Stimulated activated naive CD8-positive, alpha-beta T cell treated with anti-CD3 and anti-CD28 coated beads, Interleukin-15, Interleukin-2, amounts not matched to agents 100 ng/mL and 50 ng/mL, for 24 hours (primary cell): ENCODE measurements around the gene URAD.
A peak's percentile ranks its signal among the peaks of the same experiment; 100 is the strongest.

Experiments used
- H3K27ac Mint-ChIP-seq: one replicate; pipeline ENCODE4 v1.8.0; 2021; ENCODE audit warnings: mild to moderate bottlenecking, mixed read lengths
- H3K27me3 Mint-ChIP-seq: one replicate; pipeline ENCODE4 v1.8.0; 2021; ENCODE audit warnings: mixed read lengths
- H3K36me3 Mint-ChIP-seq: one replicate; pipeline ENCODE4 v1.8.0; 2021; ENCODE audit warnings: low read depth, mixed read lengths
- H3K4me1 Mint-ChIP-seq: one replicate; pipeline ENCODE4 v1.8.0; 2021; ENCODE audit warnings: low read depth, mixed read lengths
- H3K4me3 Mint-ChIP-seq: one replicate; pipeline ENCODE4 v1.8.0; 2021; ENCODE audit warnings: mild to moderate bottlenecking, mixed read lengths
- H3K9me3 Mint-ChIP-seq: one replicate; pipeline ENCODE4 v1.8.0; 2021; ENCODE audit warnings: mixed read lengths

Gene URAD

GRCh38 chr13:27979001-27979643 is 9.4 kb downstream of the URAD start:
- H3K27ac Mint-ChIP-seq = no peak overlapping the region
- peaks cover 87% of the 10 kb centered on the region for H3K27me3 Mint-ChIP-seq
- H3K36me3 Mint-ChIP-seq = no peaks in the 10 kb centered on the region
- no peaks in the 10 kb centered on the region for H3K9me3 Mint-ChIP-seq
- H3K4me3 Mint-ChIP-seq = no peak overlapping the region
- peaks cover 23% of the 10 kb centered on the region for H3K4me1 Mint-ChIP-seq

GRCh38 chr13:27978301-27978968 is 10.1 kb downstream of the URAD start:
- Mint-ChIP-seq H3K9me3 (no peaks in the 10 kb centered on the region), H3K4me1 (peaks cover 23% of the 10 kb centered on the region), H3K27me3 (peaks cover 89% of the 10 kb centered on the region), H3K36me3 (no peaks in the 10 kb centered on the region), H3K4me3 (no peak overlapping the region), H3K27ac (no peak overlapping the region)

- Mint-ChIP-seq H3K9me3 (no peaks in the 10 kb centered on the region), H3K4me3 (peak overlapping the region; percentile 48), H3K36me3 (no peaks in the 10 kb centered on the region), H3K27me3 (peaks cover 90% of the 10 kb centered on the region), H3K4me1 (peaks cover 23% of the 10 kb centered on the region), H3K27ac (peak overlapping the region; percentile 75)
These were observed 10.8 kb downstream of the URAD start for GRCh38 chr13:27977476-27978300.

GRCh38 chr13:27976362-27977091 is 12.0 kb downstream of the URAD start:
- peaks cover 23% of the 10 kb centered on the region for H3K4me1 Mint-ChIP-seq
- H3K4me3 Mint-ChIP-seq = no peak overlapping the region
- H3K9me3 Mint-ChIP-seq = no peaks in the 10 kb centered on the region
- no peaks in the 10 kb centered on the region for H3K36me3 Mint-ChIP-seq
- no peak overlapping the region for H3K27ac Mint-ChIP-seq
- H3K27me3 Mint-ChIP-seq = peaks cover 80% of the 10 kb centered on the region

GRCh38 chr13:27975564-27976361 is 12.7 kb downstream of the URAD start:
- Mint-ChIP-seq H3K4me1 (peaks cover 23% of the 10 kb centered on the region), H3K9me3 (no peaks in the 10 kb centered on the region), H3K4me3 (no peak overlapping the region), H3K27me3 (peaks cover 80% of the 10 kb centered on the region), H3K27ac (no peak overlapping the region), H3K36me3 (no peaks in the 10 kb centered on the region)

- no peak overlapping the region for H3K27ac Mint-ChIP-seq
- no peaks in the 10 kb centered on the region for H3K9me3 Mint-ChIP-seq
- peaks cover 82% of the 10 kb centered on the region for H3K27me3 Mint-ChIP-seq
- H3K36me3 Mint-ChIP-seq = no peaks in the 10 kb centered on the region
- peaks cover 24% of the 10 kb centered on the region for H3K4me1 Mint-ChIP-seq
- H3K4me3 Mint-ChIP-seq = no peak overlapping the region
These were observed 14.4 kb downstream of the URAD start for GRCh38 chr13:27973961-27974662.

- no peak overlapping the region for H3K4me3 Mint-ChIP-seq
- no peaks in the 10 kb centered on the region for H3K36me3 Mint-ChIP-seq
- H3K27me3 Mint-ChIP-seq = peaks cover 77% of the 10 kb centered on the region
- H3K4me1 Mint-ChIP-seq = peaks cover 26% of the 10 kb centered on the region
- H3K27ac Mint-ChIP-seq = no peak overlapping the region
- no peaks in the 10 kb centered on the region for H3K9me3 Mint-ChIP-seq
These were observed 15.2 kb downstream of the URAD start for GRCh38 chr13:27973291-27973690.

GRCh38 chr13:27972478-27972820 is 16.0 kb downstream of the URAD start:
- no peak overlapping the region for H3K27ac Mint-ChIP-seq
- H3K36me3 Mint-ChIP-seq = no peaks in the 10 kb centered on the region
- no peak overlapping the region for H3K4me3 Mint-ChIP-seq
- peaks cover 80% of the 10 kb centered on the region for H3K27me3 Mint-ChIP-seq
- peaks cover 30% of the 10 kb centered on the region for H3K4me1 Mint-ChIP-seq
- no peaks in the 10 kb centered on the region for H3K9me3 Mint-ChIP-seq

GRCh38 chr13:27971776-27972477 is 16.6 kb downstream of the URAD start:
- peaks cover 34% of the 10 kb centered on the region for H3K4me1 Mint-ChIP-seq
- no peak overlapping the region for H3K4me3 Mint-ChIP-seq
- H3K36me3 Mint-ChIP-seq = no peaks in the 10 kb centered on the region
- no peak overlapping the region for H3K27ac Mint-ChIP-seq
- H3K9me3 Mint-ChIP-seq = no peaks in the 10 kb centered on the region
- H3K27me3 Mint-ChIP-seq = peaks cover 80% of the 10 kb centered on the region

- Mint-ChIP-seq H3K27ac (no peak overlapping the region), H3K4me1 (peaks cover 34% of the 10 kb centered on the region), H3K9me3 (no peaks in the 10 kb centered on the region)
These were observed 17.3 kb downstream of the URAD start for GRCh38 chr13:27971236-27971645.

GRCh38 chr13:27970382-27971235 is 17.9 kb downstream of the URAD start:
- Mint-ChIP-seq H3K9me3 (no peaks in the 10 kb centered on the region), H3K4me3 (no peak overlapping the region), H3K36me3 (no peaks in the 10 kb centered on the region), H3K4me1 (peaks cover 30% of the 10 kb centered on the region), H3K27me3 (peaks cover 78% of the 10 kb centered on the region), H3K27ac (no peak overlapping the region)

More at GRCh38 chr13:27971236-27971645, 17.3 kb downstream of the URAD start:
- peaks cover 77% of the 10 kb centered on the region for H3K27me3 Mint-ChIP-seq
- no peak overlapping the region for H3K4me3 Mint-ChIP-seq
- no peaks in the 10 kb centered on the region for H3K36me3 Mint-ChIP-seq

GRCh38 chr13:27969866-27970229 is 18.6 kb downstream of the URAD start:
- Mint-ChIP-seq H3K36me3 (no peaks in the 10 kb centered on the region), H3K27me3 (peaks cover 78% of the 10 kb centered on the region), H3K9me3 (no peaks in the 10 kb centered on the region), H3K27ac (no peak overlapping the region), H3K4me3 (no peak overlapping the region), H3K4me1 (peaks cover 25% of the 10 kb centered on the region)
